Thyroid gland (tissue), 4 donors: Measurements from ENCODE around the gene SYTL2. TPM values are rescaled to one million over a fixed set of nuclear protein-coding genes. Genes with fewer than 3 reads are reported as not detected.

Experiments used
- DNase-seq, 2 donors: peaks; one replicate each; pipeline ENCODE4 v3.0.0-alpha.2; 2019
- H3K27ac ChIP-seq, 3 donors: fragments of 200-600 bp; sonication (generic); 1 replicate in 2 of 3; 2 replicates in 1 of 3; pipeline ENCODE4 v1.5.1; 2016 to 2019; ENCODE audit warnings: mild to moderate bottlenecking in 1 of 3, moderate library complexity in 1 of 3
- H3K27me3 ChIP-seq: fragments of 200-600 bp; sonication (generic); one replicate; pipeline ENCODE4 v1.5.1; 2019
- H3K36me3 ChIP-seq, 2 donors: fragments of 200-600 bp; sonication (generic); one replicate each; pipeline ENCODE4 v1.5.1; 2016 to 2019
- H3K4me1 ChIP-seq, 2 donors: fragments of 200-600 bp; sonication (generic); one replicate each; pipeline ENCODE4 v1.5.1; 2017 to 2019
- H3K4me3 ChIP-seq, 3 donors: fragments of 200-600 bp; sonication (generic); replicated peaks in 1 of 3; 1 replicate in 2 of 3; 2 replicates in 1 of 3; pipeline ENCODE4 v1.5.1; 2016; ENCODE audit warnings: mild to moderate bottlenecking in 1 of 3
- H3K9me3 ChIP-seq: fragments of 200-600 bp; sonication (generic); one replicate; pipeline ENCODE4 v1.5.1; 2017
- POLR2A ChIP-seq, 2 donors: fragments of 450-650 bp; IDR thresholded peaks; one replicate each; pipeline ENCODE4 v1.6.1; 2017; ENCODE audit warnings: antibody characterized with exemption in 2 of 2, mild to moderate bottlenecking in 2 of 2, moderate library complexity in 1 of 2
- WGBS, 2 donors: methylation state at CpG; one replicate each; pipeline ENCODE4 v1.1.5; 2017; 5-methylcytosine and 5-hydroxymethylcytosine counted together
- intact Hi-C: fragments of 100-400 bp; cut with DNase I; formaldehyde crosslinking; loops from one replicate; pipeline ENCODE4 v1.15.1; 2023
- total RNA-seq, 4 donors: library from RNA; depleted of rRNA; stranded (reverse); fragments of >200 nt; gene quantifications; one replicate each; pipeline ENCODE4 v1.2.3, GENCODE V29; 2016
- TF ChIP-seq, protein P1 (sequence below), 6 experiments: fragments of 200-600 bp in 3 of 6; fragments of 450-650 bp in 3 of 6; sonication (generic) in 3 of 6; IDR thresholded peaks; one replicate each; pipeline ENCODE4 v1.5.1; 2016 to 2019; ENCODE audit warnings: antibody characterized with exemption in 6 of 6, mild to moderate bottlenecking in 2 of 6, inconsistent platforms in 1 of 6, moderate library complexity in 1 of 6

SYTL2 gene
- total RNA-seq, 4 donors from 2014 or later, result 4.5 to 18.8 (median 9.0) TPM

DNA sequence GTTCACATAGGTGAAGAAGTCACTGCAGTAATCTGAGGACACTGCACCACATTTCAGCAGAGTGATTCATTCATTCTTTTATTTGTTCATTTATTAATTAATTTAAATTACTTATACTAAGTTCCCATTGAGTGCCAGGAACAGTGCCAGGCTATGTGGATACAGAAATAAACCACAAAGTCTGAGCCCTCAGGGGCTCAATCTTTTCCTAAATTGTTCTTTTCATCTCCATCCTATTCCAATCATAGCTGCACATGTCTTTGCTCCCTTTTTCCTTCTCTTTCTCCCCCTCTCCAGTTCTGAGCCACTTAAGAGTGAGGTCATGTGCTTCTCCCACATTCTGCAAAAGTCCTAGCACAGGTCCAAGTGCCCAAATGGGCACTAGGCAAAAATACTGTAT, 4.9 kb downstream of the SYTL2 start:
- H3K27ac ChIP-seq, result no peak overlapping the region
- no peaks in the 10 kb centered on the region for H3K36me3 ChIP-seq
- no peaks in the 10 kb centered on the region for H3K27me3 ChIP-seq
- no peaks in the 10 kb centered on the region for H3K9me3 ChIP-seq
- H3K4me3 ChIP-seq, result no peak overlapping the region
- TF ChIP-seq, protein P1, sequence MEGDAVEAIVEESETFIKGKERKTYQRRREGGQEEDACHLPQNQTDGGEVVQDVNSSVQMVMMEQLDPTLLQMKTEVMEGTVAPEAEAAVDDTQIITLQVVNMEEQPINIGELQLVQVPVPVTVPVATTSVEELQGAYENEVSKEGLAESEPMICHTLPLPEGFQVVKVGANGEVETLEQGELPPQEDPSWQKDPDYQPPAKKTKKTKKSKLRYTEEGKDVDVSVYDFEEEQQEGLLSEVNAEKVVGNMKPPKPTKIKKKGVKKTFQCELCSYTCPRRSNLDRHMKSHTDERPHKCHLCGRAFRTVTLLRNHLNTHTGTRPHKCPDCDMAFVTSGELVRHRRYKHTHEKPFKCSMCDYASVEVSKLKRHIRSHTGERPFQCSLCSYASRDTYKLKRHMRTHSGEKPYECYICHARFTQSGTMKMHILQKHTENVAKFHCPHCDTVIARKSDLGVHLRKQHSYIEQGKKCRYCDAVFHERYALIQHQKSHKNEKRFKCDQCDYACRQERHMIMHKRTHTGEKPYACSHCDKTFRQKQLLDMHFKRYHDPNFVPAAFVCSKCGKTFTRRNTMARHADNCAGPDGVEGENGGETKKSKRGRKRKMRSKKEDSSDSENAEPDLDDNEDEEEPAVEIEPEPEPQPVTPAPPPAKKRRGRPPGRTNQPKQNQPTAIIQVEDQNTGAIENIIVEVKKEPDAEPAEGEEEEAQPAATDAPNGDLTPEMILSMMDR (IDR thresholded peaks at IDR 0.05), result no peak
- no peak for TF ChIP-seq POLR2A (IDR thresholded peaks at IDR 0.05)
- no peak for DNase-seq
- intact Hi-C loops, result no loop called here
- H3K4me1 ChIP-seq, result peaks cover 8 to 9% of the 10 kb centered on the region in 2 donors

DNA sequence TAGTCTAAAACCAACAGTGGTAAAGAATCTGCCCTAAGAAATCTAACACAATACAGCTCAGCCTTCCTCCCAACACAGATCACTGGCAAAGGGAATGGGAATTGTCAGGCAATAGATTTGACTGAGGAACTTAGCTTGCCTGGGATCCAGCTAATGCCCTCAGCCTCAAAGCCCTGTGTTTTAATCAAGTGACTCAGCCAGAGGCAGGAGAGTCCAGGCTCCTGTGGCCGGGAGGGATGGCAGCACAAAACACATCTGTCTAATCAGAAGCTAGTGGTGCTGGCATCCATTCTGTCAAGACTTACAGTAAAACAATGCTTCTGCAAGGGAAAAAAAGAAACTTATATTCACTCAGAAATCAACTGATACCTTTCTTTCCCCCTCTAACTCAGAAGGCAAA, 5.6 kb downstream of the SYTL2 start:
- no peak for TF ChIP-seq POLR2A (IDR thresholded peaks at IDR 0.05)
- Histone ChIP-seq H3K4me1 (peaks cover 6 to 7% of the 10 kb centered on the region in 2 donors), H3K4me3 (no peak overlapping the region), H3K27ac (no peak overlapping the region), H3K9me3 (no peaks in the 10 kb centered on the region), H3K36me3 (no peaks in the 10 kb centered on the region), H3K27me3 (no peaks in the 10 kb centered on the region)
- no peak for DNase-seq
- 74 to 94% methylated on average over 1 of the region's 1 CpG for WGBS, 2 donors
- intact Hi-C loops, result no loop called here

DNA sequence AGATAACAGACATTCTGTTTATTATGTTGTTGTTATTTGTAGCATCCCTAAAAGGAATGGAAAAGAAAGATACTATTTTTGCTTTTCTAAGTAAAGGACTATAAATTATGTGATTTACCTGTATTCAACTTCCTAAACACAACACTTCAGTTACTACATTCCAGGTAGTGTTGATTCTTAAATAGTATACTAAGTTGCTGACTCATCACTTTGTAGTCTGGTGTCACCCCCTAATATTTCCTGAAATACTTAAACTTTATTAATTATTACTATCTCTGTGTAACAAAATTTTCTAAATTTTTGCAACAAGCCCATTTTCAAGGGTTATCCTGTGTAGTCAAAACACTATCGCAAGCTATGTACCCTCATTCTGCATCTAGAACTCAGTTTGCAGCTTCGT, 7.0 kb downstream of the SYTL2 start:
- Histone ChIP-seq H3K27me3 (no peaks in the 10 kb centered on the region), H3K4me1 (no peaks in the 10 kb centered on the region), H3K27ac (no peak overlapping the region), H3K36me3 (no peaks in the 10 kb centered on the region), H3K4me3 (no peak overlapping the region), H3K9me3 (no peaks in the 10 kb centered on the region)
- TF ChIP-seq, protein P1 (IDR thresholded peaks at IDR 0.05), result no peak
- TF ChIP-seq POLR2A (IDR thresholded peaks at IDR 0.05), result no peak
- intact Hi-C loops, result no loop called here
- WGBS, 2 donors, result 97 to 98% methylated on average over 2 of the region's 2 CpGs
- DNase-seq, result no peak

DNA sequence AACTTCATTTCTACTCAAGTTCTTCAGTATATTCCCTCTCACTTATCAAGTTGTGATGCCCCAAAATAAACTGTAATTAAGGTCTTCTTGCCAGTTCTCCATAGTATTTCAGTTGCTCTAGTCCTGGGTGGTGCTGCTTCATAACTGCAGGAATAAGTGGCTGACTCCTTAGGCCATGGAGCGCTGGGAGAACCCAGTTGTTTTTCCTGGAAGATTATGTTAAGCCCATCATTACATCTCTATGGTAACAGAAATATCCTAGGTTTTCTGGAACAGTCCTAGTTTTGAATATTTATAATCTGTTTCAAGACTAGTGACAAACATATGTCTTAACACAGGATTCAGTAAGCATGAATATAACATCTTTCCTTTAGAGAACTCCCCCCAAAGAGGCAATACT, 7.6 kb downstream of the SYTL2 start:
- Histone ChIP-seq H3K9me3 (no peaks in the 10 kb centered on the region), H3K36me3 (no peaks in the 10 kb centered on the region), H3K4me1 (no peaks in the 10 kb centered on the region), H3K27ac (no peak overlapping the region), H3K27me3 (no peaks in the 10 kb centered on the region), H3K4me3 (no peak overlapping the region)
- intact Hi-C loops, result no loop called here
- TF ChIP-seq, protein P1 (IDR thresholded peaks at IDR 0.05), result no peak
- TF ChIP-seq POLR2A (IDR thresholded peaks at IDR 0.05), result no peak
- no peak for DNase-seq
- WGBS, 2 donors, result 82 to 87% methylated on average over 1 of the region's 1 CpG

DNA sequence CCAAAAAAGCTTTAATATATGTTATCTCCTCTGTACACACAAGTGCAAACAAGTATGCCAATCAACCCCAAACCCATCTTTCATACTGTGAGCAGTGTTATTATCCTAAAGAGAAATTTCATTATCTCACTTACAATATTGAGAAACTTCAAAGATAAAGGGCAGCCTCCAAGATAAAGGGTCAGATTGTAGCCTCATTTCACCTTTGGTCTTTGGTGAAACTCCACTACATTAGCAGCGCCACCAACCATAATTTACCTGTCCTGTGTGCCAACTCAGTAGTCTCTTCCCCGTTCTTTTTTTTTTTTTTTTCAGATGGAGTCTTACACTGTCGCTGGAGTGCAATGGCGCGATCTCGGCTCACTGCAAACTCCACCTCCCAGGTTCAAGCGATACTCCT, 9.4 kb downstream of the SYTL2 start:
- intact Hi-C loops, result no loop called here
- WGBS, 2 donors, result 96 to 97% methylated on average over 7 of the region's 7 CpGs
- DNase-seq, result no peak

More for the DNA sequence above, 9.4 kb downstream of the SYTL2 start:
- H3K4me1 ChIP-seq, result no peaks in the 10 kb centered on the region
- no peak overlapping the region for H3K27ac ChIP-seq
- no peaks in the 10 kb centered on the region for H3K27me3 ChIP-seq
- no peaks in the 10 kb centered on the region for H3K9me3 ChIP-seq
- no peak for TF ChIP-seq POLR2A (IDR thresholded peaks at IDR 0.05)
- TF ChIP-seq, protein P1 (IDR thresholded peaks at IDR 0.05), result no peak
- no peak overlapping the region for H3K4me3 ChIP-seq
- no peaks in the 10 kb centered on the region for H3K36me3 ChIP-seq
